HepG2 (cell line): ENCODE measurements around the gene CHAF1A. TPM values are rescaled to one million over a fixed set of nuclear protein-coding genes. Genes with fewer than 3 reads are reported as not detected.

Experiments
- ELF1 ChIP-seq: sonication (generic); formaldehyde crosslinking; IDR thresholded peaks from 2 replicates; pipeline ENCODE4 v1.4.0; 2020; ENCODE audit warnings: missing genetic modification reagents
- GPBP1L1 ChIP-seq: sonication (generic); formaldehyde crosslinking; IDR thresholded peaks from 2 replicates; pipeline ENCODE4 v1.5.0; 2020; ENCODE audit warnings: mild to moderate bottlenecking, missing genetic modification reagents
- LBX2 ChIP-seq: sonication (generic); formaldehyde crosslinking; IDR thresholded peaks from 2 replicates; pipeline ENCODE4 v1.5.0; 2020; ENCODE audit warnings: missing genetic modification reagents, mild to moderate bottlenecking, borderline replicate concordance
- MEF2D ChIP-seq: sonication (generic); formaldehyde crosslinking; IDR thresholded peaks from 2 replicates; pipeline ENCODE4 v1.5.1; 2020; ENCODE audit warnings: mild to moderate bottlenecking, missing genetic modification reagents
- PHF21A ChIP-seq: sonication (generic); formaldehyde crosslinking; IDR thresholded peaks from 2 replicates; pipeline ENCODE4 v1.5.0; 2020; ENCODE audit warnings: mild to moderate bottlenecking, missing genetic modification reagents
- POLR2G ChIP-seq: fragments of 200-400 bp; formaldehyde crosslinking; IDR thresholded peaks from 2 replicates; pipeline ENCODE4 v1.6.1; 2018; ENCODE audit warnings: mild to moderate bottlenecking, low read depth, low read length, moderate library complexity
- REST ChIP-seq, 2 experiments: IDR thresholded peaks; 2 replicates each; pipeline ENCODE4 v1.6.1; 2011 to 2012; ENCODE audit warnings: low read length in 2 of 2, borderline replicate concordance in 1 of 2, low read depth in 1 of 2, mild to moderate bottlenecking in 1 of 2, moderate library complexity in 1 of 2
- TBX2 ChIP-seq: sonication (generic); formaldehyde crosslinking; IDR thresholded peaks from 2 replicates; pipeline ENCODE4 v1.5.0; 2020; ENCODE audit warnings: missing genetic modification reagents, mild to moderate bottlenecking, borderline replicate concordance
- ZBTB14 ChIP-seq: sonication (generic); formaldehyde crosslinking; IDR thresholded peaks from 2 replicates; pipeline ENCODE4 v1.4.0; 2020; ENCODE audit warnings: missing genetic modification reagents
- ZBTB2 ChIP-seq: sonication (generic); formaldehyde crosslinking; IDR thresholded peaks from 2 replicates; pipeline ENCODE4 v1.8.0; 2022; ENCODE audit warnings: low read depth, missing genetic modification reagents
- ZNF251 ChIP-seq: sonication (generic); formaldehyde crosslinking; IDR thresholded peaks from 2 replicates; pipeline ENCODE4 v1.9.0; 2021; ENCODE audit warnings: mild to moderate bottlenecking, missing genetic modification reagents
- ZNF33B ChIP-seq: sonication (generic); formaldehyde crosslinking; IDR thresholded peaks from 2 replicates; pipeline ENCODE4 v1.5.1; 2020; ENCODE audit warnings: mild to moderate bottlenecking, missing genetic modification reagents
- ZNF468 ChIP-seq: sonication (generic); formaldehyde crosslinking; IDR thresholded peaks from 2 replicates; pipeline ENCODE4 v1.8.0; 2022; ENCODE audit warnings: mild to moderate bottlenecking, moderate library complexity, missing genetic modification reagents
- ZNF512B ChIP-seq: sonication (generic); formaldehyde crosslinking; IDR thresholded peaks from 2 replicates; pipeline ENCODE4 v1.5.1; 2020; ENCODE audit warnings: missing genetic modification reagents, mild to moderate bottlenecking, borderline replicate concordance
- ZNF616 ChIP-seq: sonication (generic); formaldehyde crosslinking; IDR thresholded peaks from 2 replicates; pipeline ENCODE4 v1.5.0; 2020; ENCODE audit warnings: low read depth, mild to moderate bottlenecking, missing genetic modification reagents
- ZNF660 ChIP-seq: sonication (generic); formaldehyde crosslinking; IDR thresholded peaks from 2 replicates; pipeline ENCODE4 v1.5.1; 2020; ENCODE audit warnings: mild to moderate bottlenecking, low read depth, missing genetic modification reagents, borderline replicate concordance
- ZNF768 ChIP-seq: sonication (generic); formaldehyde crosslinking; IDR thresholded peaks from 2 replicates; pipeline ENCODE4 v1.4.0; 2020; ENCODE audit warnings: missing genetic modification reagents
- polyA plus RNA-seq, 8 experiments: library from polyadenylated mRNA; depleted of rRNA in 3 of 8; stranded (reverse) in 7 of 8; unstranded in 1 of 8; fragments of >200 nt; fragmentation: Illumina TruSeq in 4 of 8; extraction: Trizol in 4 of 8; gene quantifications; 2 replicates each; pipeline versions ENCODE4 v1.2.1 to v1.2.3, GENCODE V29; 2011 to 2016; ENCODE audit warnings: low read depth in 4 of 8, missing spikeins in 1 of 8, mixed read lengths in 1 of 8; ENCODE audit not compliant: insufficient read depth in 1 of 8
- total RNA-seq, 5 experiments: library from RNA; depleted of rRNA; stranded (reverse); fragments of >200 nt; fragmentation: Illumina TruSeq; extraction: Trizol; gene quantifications; 2 replicates each; pipeline ENCODE4 v1.2.3, GENCODE V29; 2016; ENCODE audit warnings: low read depth in 1 of 5

The CHAF1A gene
- total and polyA plus RNA-seq, 2 of the 13 experiments (the other 11 are each of a cell fraction or from before 2014, with no cell fraction given): 11.0 to 34.8 TPM

- TF ChIP-seq REST (IDR thresholded peaks at IDR 0.05; ENCODE audit: borderline replicate concordance in 1 of 2, low read depth in 1 of 2, low read length in 2 of 2) (0 out of 4 replicates have a peak, but pooled peaks of 1 of the 2 experiments have one; percentile 62), ELF1 (CRISPR knock-in tag) (peak; percentile 24; the same call in 1 of the 2 replicates), ZNF660 (CRISPR knock-in tag) (no peak), ZNF512B (no peak), ZNF468 (CRISPR knock-in tag) (no peak), ZNF33B (CRISPR knock-in tag) (no peak), ZBTB2 (CRISPR knock-in tag) (no peak), ZNF768 (CRISPR knock-in tag) (no peak), GPBP1L1 (CRISPR knock-in tag) (no peak), ZBTB14 (CRISPR knock-in tag) (no peak), POLR2G (peak; percentile 75; the same call in 1 of the 2 replicates), LBX2 (CRISPR knock-in tag) (no peak), ZNF251 (CRISPR knock-in tag) (no peak), TBX2 (CRISPR knock-in tag) (peak; percentile 44; the same call in 1 of the 2 replicates), MEF2D (CRISPR knock-in tag) (no peak), ZNF616 (CRISPR knock-in tag) (no peak), PHF21A (CRISPR knock-in tag) (peak; percentile 15)
Observed at GRCh38 chr19:4471403-4472173, 69.1 kb downstream of the CHAF1A start (continued).
